Measurements from ENCODE around the gene FAR1.
"Not testable (repeated sequence)": the region's sequence is repeated elsewhere in the genome, so short reads cannot be mapped to it uniquely, and the experiment has no call there.

The FAR1 gene

GRCh38 chr11:13720940-13721339, 52.5 kb downstream of the FAR1 start:
- DNase-seq: no peak

- DNase-seq: no peak
Measured at GRCh38 chr11:13721760-13722159, 53.3 kb downstream of the FAR1 start.

DNA sequence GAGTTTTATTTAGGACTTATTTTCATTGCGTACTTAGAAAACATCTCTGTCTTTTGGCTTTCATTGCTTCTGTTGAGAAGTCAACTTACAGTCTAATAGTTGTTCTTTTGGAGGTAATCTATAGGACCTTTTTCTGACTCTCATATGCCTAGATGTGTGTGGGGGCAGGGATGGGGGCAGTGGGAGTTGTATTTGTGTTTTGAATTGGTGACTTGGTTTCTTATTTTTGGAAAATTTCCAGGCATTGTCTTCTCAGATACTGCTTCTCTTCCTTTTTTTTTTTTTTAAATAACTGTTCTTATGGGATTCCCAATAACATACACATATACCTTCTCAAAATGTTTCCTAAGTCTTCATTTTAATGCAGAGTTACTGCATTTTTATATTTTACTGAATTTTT, 58.0 kb downstream of the FAR1 start:
- DNase-seq: no peak

GRCh38 chr11:13728076-13728475, 59.6 kb downstream of the FAR1 start:
- DNase-seq: no peak

GRCh38 chr11:13734530-13734929, 66.1 kb downstream of the FAR1 start:
- DNase-seq: no peak

DNA sequence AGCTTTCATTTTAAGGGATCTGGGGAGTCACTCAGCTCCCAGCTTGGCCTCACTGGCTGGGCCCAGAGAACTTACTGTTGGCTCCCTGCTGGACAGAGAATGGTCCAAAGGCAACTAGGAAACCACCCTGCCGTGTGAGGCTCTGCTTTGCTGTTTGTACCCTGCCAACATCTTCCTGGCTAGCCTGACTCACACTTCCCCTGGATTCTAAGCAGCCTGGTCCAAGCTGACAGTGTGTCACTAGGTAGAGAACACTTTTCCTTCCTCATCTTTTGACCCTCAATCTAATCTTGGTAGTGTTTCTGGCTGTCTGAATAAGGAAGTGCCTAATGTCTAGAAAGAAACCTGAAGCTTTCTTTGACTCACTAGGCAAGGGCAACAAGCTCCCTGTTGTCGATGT, 76.7 kb downstream of the FAR1 start:
- DNase-seq: no peak

- not testable (repeated sequence) for DNase-seq
Measured at GRCh38 chr11:13753316-13753715, 84.8 kb downstream of the FAR1 start.

DNA sequence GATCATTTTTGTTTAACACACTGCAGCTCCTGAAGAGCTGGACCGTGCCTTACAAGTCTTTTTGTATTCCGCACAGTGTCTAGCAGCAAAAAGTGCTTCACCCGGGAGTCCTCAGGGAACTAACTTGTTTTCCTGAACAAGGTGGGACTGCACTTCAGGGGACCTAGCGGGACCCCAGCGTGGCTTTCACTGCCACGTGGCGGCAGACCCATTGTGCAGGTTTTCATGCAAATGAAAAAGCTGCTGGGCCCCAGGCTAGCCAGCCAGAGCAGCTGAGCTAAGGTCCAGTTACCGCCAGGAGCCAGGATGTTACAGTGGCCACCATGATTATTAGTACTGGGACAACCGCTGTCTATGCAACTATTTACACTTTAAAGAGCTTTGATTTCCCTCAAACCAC, 90.6 kb downstream of the FAR1 start:
- no peak for DNase-seq

DNA sequence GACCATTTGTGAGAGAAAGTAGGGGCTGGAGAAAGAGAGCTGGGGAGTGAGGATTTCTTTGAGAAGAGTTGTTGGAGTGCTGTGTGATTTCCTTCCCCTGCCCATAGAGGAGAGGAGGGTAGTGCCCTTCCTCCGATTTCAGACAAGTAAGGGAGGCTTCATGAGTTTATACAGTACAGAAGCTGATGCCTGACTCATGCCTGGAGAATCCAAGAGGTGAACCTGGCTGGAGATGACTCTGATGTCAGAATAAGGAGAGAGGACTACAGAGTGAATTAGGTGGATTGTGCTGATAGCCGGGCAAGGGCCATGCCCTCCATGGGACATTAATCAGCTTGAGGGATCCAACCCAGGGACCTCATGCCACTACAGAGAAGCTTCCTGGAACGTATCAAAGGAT, 91.6 kb downstream of the FAR1 start:
- DNase-seq: no peak

DNA sequence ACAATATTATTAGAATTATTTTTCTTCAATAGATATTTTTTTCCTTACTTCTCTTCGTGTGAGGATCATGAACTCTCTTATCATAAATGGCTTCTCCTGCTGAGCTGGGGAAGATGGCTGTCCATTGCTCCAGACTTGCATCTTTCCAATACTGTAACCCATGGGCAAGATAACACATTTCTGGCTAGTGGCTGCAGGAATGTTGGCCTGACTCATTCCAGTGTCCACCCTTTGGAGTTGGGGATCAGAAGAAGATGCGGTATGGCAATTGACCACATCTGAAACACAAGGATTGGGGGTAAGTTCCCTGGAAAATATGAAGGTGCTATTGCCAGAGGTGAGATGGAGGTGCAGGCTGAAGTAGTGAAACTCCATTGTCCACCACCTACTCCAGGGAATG, 92.8 kb downstream of the FAR1 start:
- no peak for DNase-seq

DNA sequence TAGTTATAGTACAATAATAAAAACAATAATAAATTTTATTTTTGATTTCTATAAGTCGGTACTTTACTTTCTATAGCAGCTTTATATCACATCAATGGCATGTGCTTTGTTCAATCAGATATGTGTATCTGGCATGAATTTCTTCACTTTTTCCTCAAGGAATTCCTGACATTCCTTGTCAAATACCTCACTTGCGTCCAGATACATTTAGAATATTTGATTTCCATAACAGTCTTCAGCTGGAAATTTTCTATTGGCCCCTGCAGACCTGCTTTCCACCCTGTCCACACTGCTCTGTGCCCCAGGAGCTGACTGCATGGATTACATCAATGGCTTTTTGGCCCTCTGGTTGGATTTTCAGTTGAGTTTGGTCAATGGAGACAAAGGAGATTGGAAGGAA, 93.2 kb downstream of the FAR1 start:
- DNase-seq: no peak

GRCh38 chr11:13762718-13763117, 94.2 kb downstream of the FAR1 start:
- no peak for DNase-seq

DNA sequence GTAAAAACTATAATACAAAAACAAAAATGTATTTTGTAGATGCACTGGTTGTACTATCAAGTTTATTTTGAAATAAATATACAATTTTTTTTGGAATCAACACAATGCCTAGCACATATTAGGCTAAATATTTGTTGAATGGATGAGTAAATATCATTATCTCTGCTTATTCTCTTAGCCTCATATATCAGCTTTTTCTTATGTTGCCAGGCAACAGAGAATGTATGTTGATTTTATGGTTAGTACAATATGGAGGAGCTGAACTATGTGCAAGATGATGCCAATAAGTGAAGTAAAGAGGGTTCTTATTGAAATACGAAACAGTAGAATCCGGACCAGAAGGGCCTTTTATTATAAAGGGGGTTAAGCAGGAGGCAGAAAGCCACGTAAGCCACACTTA, 94.9 kb downstream of the FAR1 start:
- no peak for DNase-seq

GRCh38 chr11:13765886-13766285, 97.4 kb downstream of the FAR1 start:
- DNase-seq: no peak

GRCh38 chr11:13767471-13767870, 99.0 kb downstream of the FAR1 start:
- no peak for DNase-seq

DNA sequence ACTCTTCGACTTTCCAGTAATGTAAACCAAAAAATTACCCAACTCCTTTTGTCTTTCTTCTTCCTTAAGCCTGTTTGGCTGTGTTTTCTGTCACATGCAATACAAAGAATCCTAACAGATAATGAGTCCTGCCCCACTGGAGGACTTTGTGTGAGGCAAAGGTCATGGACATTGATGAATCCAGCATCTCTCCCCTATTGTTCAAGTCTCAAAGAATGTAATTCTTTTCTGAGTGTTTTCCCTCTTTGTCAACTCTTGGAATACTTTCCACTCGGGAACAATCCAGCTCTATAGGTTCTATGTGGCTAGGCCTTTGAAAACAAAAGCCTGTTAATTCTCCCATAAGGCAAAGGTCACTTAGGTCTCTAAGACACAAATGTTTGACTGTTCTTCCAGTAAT, 100.7 kb downstream of the FAR1 start:
- no peak for DNase-seq

GRCh38 chr11:13771151-13771550, 102.7 kb downstream of the FAR1 start:
- no peak for DNase-seq

DNA sequence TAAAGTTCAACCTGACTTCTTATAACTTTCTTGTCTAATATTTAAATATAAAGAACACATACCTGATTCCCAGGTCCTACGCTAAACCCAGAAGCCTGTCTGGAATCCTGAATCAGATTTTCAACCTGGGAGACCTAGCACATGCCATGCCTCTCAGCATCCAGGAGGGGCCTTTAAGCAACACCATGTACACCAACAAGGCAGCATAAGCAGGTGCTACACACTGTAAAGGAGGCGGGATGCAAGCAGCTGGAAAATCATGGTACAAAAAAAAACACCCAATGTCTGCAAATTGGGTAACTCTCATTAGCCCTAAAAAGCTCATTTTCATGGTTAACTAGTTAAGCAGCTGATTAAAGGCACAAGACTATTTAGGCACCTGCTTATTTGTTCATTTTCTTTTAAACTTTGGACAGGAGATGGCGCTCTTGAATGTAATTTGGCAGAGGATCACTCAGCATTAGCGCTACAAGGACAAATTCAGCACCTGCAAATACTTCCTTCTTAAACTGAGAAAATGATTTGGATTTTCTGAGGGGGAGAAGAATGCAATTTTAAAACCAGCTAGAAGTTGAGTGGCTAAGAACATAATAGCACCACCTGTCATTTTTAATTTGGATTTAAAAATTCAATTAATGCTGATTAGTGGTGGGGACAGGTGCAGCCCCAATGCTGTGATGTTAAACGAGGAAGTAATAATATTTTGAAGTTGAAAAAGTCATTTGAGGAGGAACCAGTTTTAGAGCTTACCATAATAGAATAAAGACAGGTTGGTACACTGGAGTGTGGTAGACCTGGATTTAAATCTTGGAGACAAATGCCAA, 104.0 kb downstream of the FAR1 start:
- no peak for DNase-seq

GRCh38 chr11:13775471-13775870, 107.0 kb downstream of the FAR1 start:
- no peak for DNase-seq

DNA sequence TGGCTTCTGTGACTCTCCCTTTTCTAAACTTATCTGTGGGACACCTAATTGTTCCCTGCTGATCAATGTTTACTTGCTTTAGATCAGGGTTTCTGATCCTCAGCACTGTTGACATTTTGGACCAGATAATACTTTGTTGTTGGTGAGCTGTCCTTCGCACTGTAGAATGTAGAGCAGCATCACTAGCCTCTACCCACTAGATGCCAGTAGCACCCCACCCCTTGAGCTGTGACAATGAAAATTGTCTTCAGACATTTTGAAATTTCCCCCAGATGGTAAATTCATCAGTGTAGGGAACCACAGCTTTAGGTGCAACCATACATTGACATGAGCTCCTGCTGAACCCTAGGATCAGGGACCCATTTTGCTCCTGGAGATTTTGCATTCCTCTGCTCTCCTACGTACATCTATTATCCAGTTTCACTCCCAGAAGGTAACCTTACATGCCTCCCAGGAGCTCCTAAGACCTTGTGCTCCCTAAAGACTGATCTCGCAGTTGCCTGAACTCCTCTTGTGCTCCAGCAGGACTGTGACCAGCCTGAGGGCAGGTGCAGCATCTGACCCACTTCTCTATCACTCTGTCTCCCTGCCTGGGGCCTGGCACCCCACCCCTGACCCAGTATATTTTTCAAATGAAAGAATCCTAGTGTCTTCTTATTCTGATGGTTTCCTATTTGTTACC, 107.8 kb downstream of the FAR1 start:
- DNase-seq: peak; percentile 41

DNA sequence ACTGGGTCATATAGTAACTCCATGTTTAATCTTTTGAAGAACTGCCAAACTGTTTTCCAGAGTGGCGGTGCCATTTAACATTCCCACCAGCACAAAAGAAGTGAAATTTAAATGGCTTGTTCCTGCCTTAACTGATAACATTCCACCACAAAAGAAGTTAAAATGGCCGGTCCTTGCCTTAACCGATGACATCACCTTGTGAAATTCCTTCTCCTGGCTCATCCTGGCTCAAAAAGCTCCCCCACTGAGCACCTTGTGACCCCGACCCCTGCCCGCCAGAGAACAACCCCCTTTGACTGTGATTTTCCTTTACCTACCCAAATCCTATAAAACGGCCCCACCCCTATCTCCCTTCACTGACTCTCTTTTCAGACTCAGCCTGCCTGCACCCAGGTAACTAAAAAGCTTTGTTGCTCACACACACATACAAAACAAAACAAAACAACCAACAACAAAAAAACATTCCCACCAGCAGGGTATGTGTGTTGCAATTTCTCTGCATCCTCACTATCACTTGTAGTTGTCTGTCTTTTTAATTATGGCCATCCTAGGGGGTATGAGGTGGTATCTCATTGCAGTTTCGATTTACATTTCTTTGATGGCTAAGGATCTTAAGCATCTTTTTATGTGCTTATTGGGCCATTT, 109.0 kb downstream of the FAR1 start:
- no peak for DNase-seq

DNA sequence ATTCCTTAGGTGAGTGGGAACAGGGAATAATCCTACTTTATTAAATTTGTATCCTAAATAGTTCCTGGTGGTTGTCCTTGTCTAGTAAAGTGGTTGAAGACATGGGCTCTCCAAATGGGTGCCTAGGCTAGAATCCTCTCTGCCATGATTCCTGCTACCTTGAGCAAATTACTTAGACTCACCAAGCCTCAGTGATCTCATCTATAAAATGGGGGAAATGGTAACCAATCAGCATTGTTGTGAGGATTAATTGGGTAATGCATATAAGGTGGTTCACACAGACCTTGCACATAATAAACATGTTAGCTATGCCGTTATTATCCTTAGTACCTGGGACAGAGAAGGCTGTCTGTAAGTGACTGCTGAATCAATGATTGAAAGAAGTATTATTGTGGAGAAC, 109.9 kb downstream of the FAR1 start:
- DNase-seq: no peak

- no peak for DNase-seq
Measured at GRCh38 chr11:13781153-13781552, 112.7 kb downstream of the FAR1 start.

All from activated CD8-positive, alpha-beta memory T cell treated with anti-CD3 and anti-CD28 coated beads, Interleukin-2, amount 50 U/mL, for 4 hours (primary cell).